Caco-2 (cell line): ENCODE results near the gene ADAMTSL1. TPM values are rescaled to one million over a fixed set of nuclear protein-coding genes. Genes with fewer than 3 reads are reported as not detected.

ENCODE experiments used
- BruUV-seq: library from RNA; stranded (reverse); fragments of 400-500 nt; replicated peaks from 2 replicates; lab custom pipeline; 2021; lab: Mats Ljungman, UMichigan
- CTCF ChIA-PET: fragments of 300-600 bp; sonication (Branson Sonifier 250); formaldehyde crosslinking; loops from one replicate; lab custom pipeline; 2022; ENCODE audit warnings: antibody characterized with exemption; lab: Charles Lee
- POLR2A ChIA-PET: fragments of 300-600 bp; sonication (Branson Sonifier 250); formaldehyde crosslinking; loops from one replicate; lab custom pipeline; 2022; ENCODE audit warnings: antibody characterized with exemption; lab: Charles Lee
- DNase-seq, 2 experiments: peaks; one replicate each; pipeline versions ENCODE4 v3.0.0 to v3.0.0-alpha.2; 2020 to 2022
- H3K27me3 ChIP-seq: replicated peaks from 2 replicates; pipeline ENCODE4 v1.6.0; 2011; ENCODE audit warnings: low read length; ENCODE audit not compliant: control insufficient read depth, insufficient read depth
- H3K36me3 ChIP-seq: 2 replicates; pipeline ENCODE4 v1.5.1; 2011; ENCODE audit warnings: low read length; ENCODE audit not compliant: control insufficient read depth, insufficient read depth
- H3K4me1 ChIP-seq: fragments of 250-450 bp; sonication (Bioruptor Pico); 2 replicates; pipeline ENCODE4 v1.5.1; 2020; ENCODE audit warnings: mild to moderate bottlenecking
- H3K4me3 ChIP-seq: 2 replicates; pipeline ENCODE4 v1.5.1; 2011; ENCODE audit warnings: low read depth, mild to moderate bottlenecking, control low read depth, low read length
- H3K9me3 ChIP-seq: fragments of 250-450 bp; sonication (Bioruptor Pico); 2 replicates; pipeline ENCODE4 v1.5.1; 2020; ENCODE audit warnings: mild to moderate bottlenecking, moderate library complexity
- H3K27ac Mint-ChIP-seq: one replicate; pipeline ENCODE4 v1.8.0; 2022; ENCODE audit warnings: mixed read lengths; ENCODE audit not compliant: unreplicated experiment
- H3K27me3 Mint-ChIP-seq: one replicate; pipeline ENCODE4 v1.8.0; 2022; ENCODE audit warnings: mixed read lengths; ENCODE audit not compliant: insufficient read depth, unreplicated experiment
- H3K36me3 Mint-ChIP-seq: one replicate; pipeline ENCODE4 v1.8.0; 2022; ENCODE audit warnings: mild to moderate bottlenecking, mixed read lengths; ENCODE audit not compliant: insufficient read depth, unreplicated experiment
- H3K4me1 Mint-ChIP-seq: one replicate; pipeline ENCODE4 v1.8.0; 2022; ENCODE audit warnings: low read depth, mixed read lengths; ENCODE audit not compliant: unreplicated experiment
- H3K4me3 Mint-ChIP-seq: one replicate; pipeline ENCODE4 v1.8.0; 2022; ENCODE audit warnings: mild to moderate bottlenecking, moderate library complexity, mixed read lengths; ENCODE audit not compliant: unreplicated experiment
- H3K9me3 Mint-ChIP-seq: one replicate; pipeline ENCODE4 v1.8.0; 2022; ENCODE audit warnings: mixed read lengths; ENCODE audit not compliant: unreplicated experiment
- CTCF ChIP-seq, 2 experiments: fragments of 200-600 bp in 1 of 2; IDR thresholded peaks; 1 replicate in 1 of 2; 2 replicates in 1 of 2; pipeline versions ENCODE4 v1.5.1 to v1.8.0; 2011 to 2022; ENCODE audit warnings: antibody characterized with exemption in 1 of 2, control low read depth in 1 of 2, inconsistent platforms in 1 of 2, low read depth in 1 of 2, low read length in 1 of 2, mild to moderate bottlenecking in 1 of 2, moderate library complexity in 1 of 2; ENCODE audit not compliant: insufficient read depth in 1 of 2, severe bottlenecking in 1 of 2, unreplicated experiment in 1 of 2
- intact Hi-C: fragments of 100-400 bp; cut with micrococcal nuclease; formaldehyde crosslinking; loops from one replicate; pipeline ENCODE4 v1.10.0; 2022; ENCODE audit not compliant: unreplicated experiment
- total RNA-seq: library from RNA; stranded (reverse); gene quantifications from 2 replicates; pipeline ENCODE4 v1.2.3, GENCODE V29; 2022

Gene ADAMTSL1
- total RNA-seq, 1 experiment from 2014 or later = not detected

- BruUV-seq = no TSS peak
- H3K27me3 Mint-ChIP-seq = peaks cover 14% of the 10 kb centered on the region
- intact Hi-C loops = no loop called here
These were observed 297.8 kb downstream of the ADAMTSL1 start for GRCh38 chr9:18771763-18772162.

GRCh38 chr9:18775241-18775640, 301.3 kb downstream of the ADAMTSL1 start:
- Mint-ChIP-seq H3K27ac (no peak overlapping the region), H3K4me3 (no peak overlapping the region), H3K4me1 (no peaks in the 10 kb centered on the region), H3K36me3 (no peaks in the 10 kb centered on the region), H3K27me3 (peaks cover 11% of the 10 kb centered on the region), H3K9me3 (no peaks in the 10 kb centered on the region)
- Histone ChIP-seq H3K4me1 (no peaks in the 10 kb centered on the region), H3K9me3 (no peaks in the 10 kb centered on the region), H3K27me3 (no peaks in the 10 kb centered on the region), H3K4me3 (no peak overlapping the region), H3K36me3 (no peaks in the 10 kb centered on the region)
- TF ChIP-seq CTCF (IDR thresholded peaks at IDR 0.05; ENCODE audit: insufficient read depth in 1 of 2, low read depth in 1 of 2, low read length in 1 of 2, severe bottlenecking in 1 of 2, unreplicated experiment in 1 of 2) = no peak
- POLR2A ChIA-PET = no interaction called here
- BruUV-seq = no TSS peak
- DNase-seq = no peak
- CTCF ChIA-PET = no interaction called here
- intact Hi-C loops = no loop called here

More at GRCh38 chr9:18771763-18772162, 297.8 kb downstream of the ADAMTSL1 start:
- CTCF ChIA-PET = no interaction called here
- Mint-ChIP-seq H3K4me3 (no peak overlapping the region), H3K27ac (no peak overlapping the region), H3K4me1 (no peaks in the 10 kb centered on the region), H3K9me3 (no peaks in the 10 kb centered on the region), H3K36me3 (no peaks in the 10 kb centered on the region)
- Histone ChIP-seq H3K4me1 (no peaks in the 10 kb centered on the region), H3K4me3 (no peak overlapping the region), H3K27me3 (no peaks in the 10 kb centered on the region), H3K36me3 (no peaks in the 10 kb centered on the region), H3K9me3 (no peaks in the 10 kb centered on the region)
- POLR2A ChIA-PET = no interaction called here
- TF ChIP-seq CTCF (IDR thresholded peaks at IDR 0.05; ENCODE audit: insufficient read depth in 1 of 2, low read depth in 1 of 2, low read length in 1 of 2, severe bottlenecking in 1 of 2, unreplicated experiment in 1 of 2) = no peak
- no peak for DNase-seq

- no peak overlapping the region for H3K27ac Mint-ChIP-seq
- BruUV-seq = no TSS peak
These were observed 302.0 kb downstream of the ADAMTSL1 start for GRCh38 chr9:18775930-18776329.

More at GRCh38 chr9:18775930-18776329, 302.0 kb downstream of the ADAMTSL1 start:
- H3K4me1 ChIP-seq = no peaks in the 10 kb centered on the region
- H3K27me3 ChIP-seq = no peaks in the 10 kb centered on the region
- ChIA-PET POLR2A (no interaction called here), CTCF (no interaction called here)
- no peaks in the 10 kb centered on the region for H3K9me3 ChIP-seq
- no peaks in the 10 kb centered on the region for H3K36me3 ChIP-seq
- no peaks in the 10 kb centered on the region for H3K9me3 Mint-ChIP-seq
- TF ChIP-seq CTCF (IDR thresholded peaks at IDR 0.05; ENCODE audit: insufficient read depth in 1 of 2, low read depth in 1 of 2, low read length in 1 of 2, severe bottlenecking in 1 of 2, unreplicated experiment in 1 of 2) = no peak
- no peak overlapping the region for H3K4me3 Mint-ChIP-seq
- no peaks in the 10 kb centered on the region for H3K36me3 Mint-ChIP-seq
- intact Hi-C loops = no loop called here
- H3K4me3 ChIP-seq = no peak overlapping the region
- H3K27me3 Mint-ChIP-seq = peaks cover 7% of the 10 kb centered on the region
- DNase-seq = no peak
- no peaks in the 10 kb centered on the region for H3K4me1 Mint-ChIP-seq
